ENCODE data around the gene IRF9.

The IRF9 gene

GRCh38 chr14:24160850-24161804 lies at the start of gene IRF9:
TSS of gene IRF9 (plus strand) at chr14:24161265. CDS start at chr14:24162145, 880 bp downstream.
- peak; percentile 91 for DNase-seq (ENCODE audit: low read depth)

GRCh38 chr14:24113379-24113800 lies 47.7 kb upstream of the IRF9 start:
- no peak for DNase-seq (ENCODE audit: low read depth)

- DNase-seq (ENCODE audit: low read depth): peak; percentile 58
Observed at GRCh38 chr14:24113801-24114531, 47.1 kb upstream of the IRF9 start.

- peak; percentile 97 for DNase-seq (ENCODE audit: low read depth)
Observed at GRCh38 chr14:24114532-24115421, 46.3 kb upstream of the IRF9 start, which contains the start of the genes DCAF11 and NRL. TSS of gene DCAF11 (plus strand) at chr14:24114777. CDS start at chr14:24115595, 818 bp downstream. TSS of gene NRL (minus strand) at chr14:24114949. CDS start at chr14:24082848, 32,101 bp downstream.

- DNase-seq (ENCODE audit: low read depth): no peak
Observed at GRCh38 chr14:24115422-24116127, 45.5 kb upstream of the IRF9 start.

DNA sequence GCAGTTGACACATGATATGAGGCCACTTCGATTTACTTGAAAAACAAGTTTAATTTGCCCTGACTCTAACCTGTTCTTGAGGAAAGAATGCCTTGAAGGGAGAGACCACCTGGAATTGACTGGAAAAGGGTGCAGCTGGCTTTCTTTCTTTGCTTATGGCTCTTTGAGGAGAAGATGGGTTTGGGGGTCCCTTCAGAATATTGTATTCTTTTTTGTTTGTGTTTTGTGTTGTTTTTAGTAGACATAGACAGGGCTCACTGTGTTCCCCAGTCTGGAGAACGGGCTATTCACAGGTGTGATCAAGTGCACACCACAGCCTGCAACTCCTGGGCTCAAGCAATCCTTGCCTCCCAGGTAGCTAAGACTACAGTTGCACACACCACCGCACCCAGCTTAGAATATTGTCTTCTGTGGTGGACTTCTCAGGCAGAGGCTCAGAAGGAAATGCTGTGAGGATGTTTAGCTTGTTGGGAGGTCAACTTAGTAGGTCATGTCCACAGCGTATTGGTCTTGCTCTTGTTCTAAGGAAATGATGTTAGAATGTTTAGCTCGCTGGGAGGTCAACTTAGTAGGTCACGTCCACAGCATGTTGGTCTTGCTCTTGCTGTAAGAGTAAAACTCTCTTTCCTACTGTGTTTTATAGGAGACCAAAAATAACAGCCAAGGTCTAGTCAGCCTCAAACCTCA lies 44.8 kb upstream of the IRF9 start:
- no peak for DNase-seq (ENCODE audit: low read depth)

- no peak for DNase-seq (ENCODE audit: low read depth)
Observed at GRCh38 chr14:24117179-24117578, 43.9 kb upstream of the IRF9 start.

GRCh38 chr14:24119691-24120090 lies 41.4 kb upstream of the IRF9 start:
- DNase-seq (ENCODE audit: low read depth): no peak

DNA sequence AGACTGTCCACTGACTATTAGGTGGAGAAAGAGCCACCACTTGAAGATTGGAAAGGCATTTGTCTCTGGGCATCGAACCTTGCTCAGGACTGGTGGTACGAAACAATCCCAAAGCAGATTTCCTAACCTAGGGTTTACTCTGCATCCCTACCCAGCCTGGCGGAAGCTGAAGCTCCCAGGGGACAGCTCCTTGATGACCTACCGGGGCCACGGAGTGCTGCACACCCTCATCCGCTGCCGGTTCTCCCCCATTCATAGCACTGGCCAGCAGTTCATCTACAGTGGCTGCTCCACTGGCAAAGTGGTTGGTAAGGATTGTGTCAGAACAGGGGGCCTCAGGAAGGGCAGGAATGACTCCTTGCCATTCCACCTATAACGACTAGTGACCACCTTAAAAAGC lies 39.9 kb upstream of the IRF9 start:
- DNase-seq (ENCODE audit: low read depth): no peak

- DNase-seq (ENCODE audit: low read depth): no peak
Observed at GRCh38 chr14:24122416-24122815, 38.6 kb upstream of the IRF9 start.

GRCh38 chr14:24122898-24123297 lies 38.2 kb upstream of the IRF9 start:
- no peak for DNase-seq (ENCODE audit: low read depth)

DNA sequence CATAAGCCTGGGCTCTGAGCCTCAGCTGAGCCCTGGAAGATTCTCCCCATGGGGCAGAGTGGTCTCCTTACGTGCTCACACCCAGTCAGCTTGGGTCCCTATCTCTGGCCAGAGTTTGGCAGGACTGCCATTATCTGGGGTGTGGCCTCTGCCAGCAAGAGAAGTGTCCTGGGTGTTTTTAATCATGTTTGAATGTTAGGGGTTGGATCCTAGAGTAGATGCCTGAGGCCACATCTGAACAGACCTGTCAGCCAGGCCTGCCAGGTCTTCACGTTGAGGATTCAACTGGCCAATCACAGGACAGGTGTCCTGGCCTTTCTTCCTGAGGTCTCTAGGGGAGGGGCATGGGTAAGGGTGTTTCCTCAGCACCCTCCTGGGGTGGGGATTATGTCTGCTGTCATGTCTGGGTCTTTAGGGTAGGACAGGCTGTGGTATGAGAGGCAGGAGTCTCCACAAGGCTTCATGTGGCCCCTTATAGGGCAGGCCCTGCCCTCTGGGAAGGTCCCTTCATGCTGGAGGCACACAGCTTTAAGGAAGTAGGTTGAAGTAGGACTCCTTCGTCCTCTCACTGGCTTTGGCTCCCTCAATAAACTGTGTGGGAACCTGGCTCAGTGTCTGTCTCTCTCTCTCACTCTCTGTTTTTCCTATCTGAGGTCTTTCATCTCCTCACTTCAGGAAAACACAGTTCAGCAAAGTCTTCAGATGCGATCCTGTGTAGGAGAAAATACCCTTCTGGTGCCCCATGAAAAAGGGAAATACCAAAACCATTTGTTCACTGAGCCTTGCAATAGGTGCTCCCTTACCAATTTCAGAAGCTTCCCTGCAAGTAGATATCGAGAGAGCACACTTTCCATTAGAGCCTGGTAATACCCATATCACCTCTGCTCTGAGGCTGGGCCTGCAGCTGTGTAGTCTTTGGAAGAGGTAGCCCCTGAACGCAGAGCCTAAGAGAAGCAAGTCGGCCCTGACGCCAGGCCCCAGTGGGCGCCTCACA lies 37.3 kb upstream of the IRF9 start:
- no peak for DNase-seq (ENCODE audit: low read depth)

DNA sequence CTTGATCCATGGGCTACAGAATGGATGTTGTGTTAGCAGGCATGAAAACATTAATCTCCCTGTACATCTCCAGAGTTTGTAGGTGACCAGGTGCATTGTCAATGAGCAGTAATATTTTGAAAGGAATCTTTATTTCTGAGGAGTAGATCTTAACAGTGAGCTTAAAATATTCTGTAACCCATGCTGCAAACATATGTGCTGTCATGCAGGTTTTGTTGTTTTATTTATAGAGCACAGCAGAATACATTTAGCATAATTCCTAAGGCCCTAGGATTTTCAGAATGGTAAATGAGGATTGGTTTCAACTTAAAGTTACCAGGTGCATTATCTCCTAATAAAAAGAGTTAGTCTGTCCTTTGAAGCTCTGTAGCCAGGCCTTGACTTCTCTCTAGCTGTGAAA lies 34.1 kb upstream of the IRF9 start:
- no peak for DNase-seq (ENCODE audit: low read depth)

GRCh38 chr14:24127673-24128072 lies 33.4 kb upstream of the IRF9 start:
- no peak for DNase-seq (ENCODE audit: low read depth)

- no peak for DNase-seq (ENCODE audit: low read depth)
Observed at GRCh38 chr14:24129410-24129998, 31.6 kb upstream of the IRF9 start.

DNA sequence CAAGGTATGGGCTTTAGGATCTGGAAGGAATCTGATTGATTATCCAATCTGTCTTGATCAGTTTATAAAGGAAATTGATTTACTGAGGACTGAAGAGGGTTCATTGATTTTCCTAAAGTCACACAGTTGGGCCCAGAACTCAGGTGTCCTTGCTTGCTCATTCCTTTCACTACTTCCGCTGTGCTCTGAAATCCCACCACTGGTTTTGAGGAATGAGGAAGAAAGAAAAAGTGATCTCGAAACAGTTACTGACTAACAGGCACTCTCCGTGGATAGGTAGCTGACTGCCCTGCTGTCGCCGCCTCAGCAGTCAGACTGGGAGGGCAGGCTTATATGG lies 30.7 kb upstream of the IRF9 start, which contains the start of gene FITM1:
Gene FITM1, plus strand, starts transcription at position 280 of the 337 bp plus-strand sequence. CDS start 905 bp downstream, outside the sequence.
- DNase-seq (ENCODE audit: low read depth): no peak

- DNase-seq (ENCODE audit: low read depth): no peak
Observed at GRCh38 chr14:24130717-24131548, 30.1 kb upstream of the IRF9 start.

DNA sequence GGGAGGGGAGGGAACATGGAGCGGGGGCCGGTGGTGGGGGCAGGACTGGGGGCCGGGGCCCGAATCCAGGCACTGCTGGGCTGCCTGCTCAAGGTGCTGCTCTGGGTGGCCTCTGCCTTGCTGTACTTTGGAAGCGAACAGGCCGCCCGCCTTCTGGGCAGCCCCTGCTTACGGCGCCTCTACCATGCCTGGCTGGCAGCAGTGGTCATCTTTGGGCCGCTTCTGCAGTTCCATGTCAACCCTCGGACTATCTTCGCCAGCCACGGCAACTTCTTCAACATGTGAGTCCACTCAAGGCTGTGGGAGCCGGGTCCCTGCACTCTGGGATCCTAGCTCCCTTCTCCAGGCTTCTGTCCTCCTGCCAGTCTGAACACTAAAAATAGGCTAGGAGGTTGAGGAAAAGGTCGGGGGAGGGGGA lies 29.5 kb upstream of the IRF9 start:
- no peak for DNase-seq (ENCODE audit: low read depth)
